Measurements from ENCODE around the gene TTLL10.
"Not testable (repeated sequence)": the region's sequence is repeated elsewhere in the genome, so short reads cannot be mapped to it uniquely, and the experiment has no call there.

The TTLL10 gene

GRCh38 chr1:1170215-1171091, 3.2 kb upstream of the TTLL10 start:
- FAIRE-seq (no peak), DNase-seq (ENCODE audit: low spot score) (no peak)

GRCh38 chr1:1171161-1171545, 2.5 kb upstream of the TTLL10 start:
- no peak for DNase-seq (ENCODE audit: low spot score)
- FAIRE-seq = no peak

- DNase-seq (ENCODE audit: low spot score) (no peak), FAIRE-seq (no peak)
These were observed 1.9 kb upstream of the TTLL10 start for GRCh38 chr1:1171546-1172340.

GRCh38 chr1:1173061-1173792, 453 bp upstream of the TTLL10 start:
- FAIRE-seq (no peak), DNase-seq (ENCODE audit: low spot score) (no peak)

- DNase-seq (ENCODE audit: low spot score) = no peak
- FAIRE-seq = no peak
These were observed 1.8 kb downstream of the TTLL10 start for GRCh38 chr1:1175221-1176062.

- not testable (repeated sequence) for DNase-seq (ENCODE audit: low spot score); FAIRE-seq
These were observed 2.5 kb downstream of the TTLL10 start for GRCh38 chr1:1176063-1176761.

- FAIRE-seq = no peak
- no peak for DNase-seq (ENCODE audit: low spot score)
These were observed 3.3 kb downstream of the TTLL10 start for GRCh38 chr1:1176931-1177330.

GRCh38 chr1:1177452-1178206, 3.9 kb downstream of the TTLL10 start:
- no peak for FAIRE-seq
- no peak for DNase-seq (ENCODE audit: low spot score)

- no peak for FAIRE-seq
- no peak for DNase-seq (ENCODE audit: low spot score)
These were observed 5.2 kb downstream of the TTLL10 start for GRCh38 chr1:1178794-1179331.

GRCh38 chr1:1179346-1179982, 5.8 kb downstream of the TTLL10 start:
- DNase-seq (ENCODE audit: low spot score) (no peak), FAIRE-seq (no peak)

- FAIRE-seq = no peak
- no peak for DNase-seq (ENCODE audit: low spot score)
These were observed 6.5 kb downstream of the TTLL10 start for GRCh38 chr1:1179983-1180861.

- no peak for DNase-seq (ENCODE audit: low spot score)
- no peak for FAIRE-seq
These were observed 7.7 kb downstream of the TTLL10 start for GRCh38 chr1:1181129-1181937.

GRCh38 chr1:1181938-1182410, 8.3 kb downstream of the TTLL10 start:
- no peak for FAIRE-seq
- DNase-seq (ENCODE audit: low spot score) = no peak

- DNase-seq (ENCODE audit: low spot score) (no peak), FAIRE-seq (no peak)
These were observed 9.0 kb downstream of the TTLL10 start for GRCh38 chr1:1182491-1183220.

GRCh38 chr1:1183221-1183747, 9.6 kb downstream of the TTLL10 start:
- no peak for FAIRE-seq

More at GRCh38 chr1:1183221-1183747, 9.6 kb downstream of the TTLL10 start:
- no peak for DNase-seq (ENCODE audit: low spot score)

All from urothelium cell line (cell line).